ENCODE results near the gene PROZ.

Gene PROZ

DNA sequence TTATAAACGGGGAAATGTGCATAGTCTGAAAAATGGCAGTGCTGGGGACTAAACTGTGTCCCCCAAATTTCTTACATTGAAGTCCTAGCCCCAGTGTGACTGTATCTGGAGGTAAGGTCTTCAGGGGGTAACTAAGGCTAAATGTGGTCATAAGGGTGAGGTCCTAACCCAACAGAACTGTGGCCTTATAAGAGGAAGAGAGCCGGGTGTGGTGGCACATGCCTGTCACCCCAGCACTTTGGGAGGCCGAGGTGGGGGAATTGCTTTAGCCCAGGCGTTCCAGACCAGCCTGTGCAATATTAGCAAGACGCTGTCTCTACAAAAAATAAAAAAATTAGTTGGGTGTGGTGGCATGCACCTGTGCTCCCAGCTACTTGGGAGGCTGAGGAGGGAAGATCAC is 17.8 kb downstream of the PROZ start:
- no peak for DNase-seq (ENCODE audit: low read depth in 1 of 2, low spot score in 1 of 2)

DNA sequence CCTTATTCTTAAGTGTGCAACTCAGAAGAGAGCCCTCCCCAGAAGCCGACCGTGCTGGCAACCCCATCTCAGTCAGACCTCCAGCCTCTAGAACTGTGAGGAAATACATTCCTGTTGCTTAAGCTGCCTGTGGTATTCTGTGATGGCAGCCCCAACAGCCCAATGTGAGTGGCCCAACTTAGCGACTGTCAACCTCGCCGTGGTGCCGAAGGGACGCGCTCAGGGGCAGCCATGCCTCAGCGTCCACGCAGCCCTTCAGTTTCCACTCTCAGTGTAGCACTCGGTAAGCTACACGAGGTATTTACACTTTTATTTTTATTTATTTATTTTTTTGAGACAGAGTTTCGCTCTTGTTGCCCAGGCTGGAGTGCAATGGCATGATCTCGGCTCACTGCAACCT is 18.4 kb downstream of the PROZ start:
- no peak for DNase-seq (ENCODE audit: low read depth in 1 of 2, low spot score in 1 of 2)

DNA sequence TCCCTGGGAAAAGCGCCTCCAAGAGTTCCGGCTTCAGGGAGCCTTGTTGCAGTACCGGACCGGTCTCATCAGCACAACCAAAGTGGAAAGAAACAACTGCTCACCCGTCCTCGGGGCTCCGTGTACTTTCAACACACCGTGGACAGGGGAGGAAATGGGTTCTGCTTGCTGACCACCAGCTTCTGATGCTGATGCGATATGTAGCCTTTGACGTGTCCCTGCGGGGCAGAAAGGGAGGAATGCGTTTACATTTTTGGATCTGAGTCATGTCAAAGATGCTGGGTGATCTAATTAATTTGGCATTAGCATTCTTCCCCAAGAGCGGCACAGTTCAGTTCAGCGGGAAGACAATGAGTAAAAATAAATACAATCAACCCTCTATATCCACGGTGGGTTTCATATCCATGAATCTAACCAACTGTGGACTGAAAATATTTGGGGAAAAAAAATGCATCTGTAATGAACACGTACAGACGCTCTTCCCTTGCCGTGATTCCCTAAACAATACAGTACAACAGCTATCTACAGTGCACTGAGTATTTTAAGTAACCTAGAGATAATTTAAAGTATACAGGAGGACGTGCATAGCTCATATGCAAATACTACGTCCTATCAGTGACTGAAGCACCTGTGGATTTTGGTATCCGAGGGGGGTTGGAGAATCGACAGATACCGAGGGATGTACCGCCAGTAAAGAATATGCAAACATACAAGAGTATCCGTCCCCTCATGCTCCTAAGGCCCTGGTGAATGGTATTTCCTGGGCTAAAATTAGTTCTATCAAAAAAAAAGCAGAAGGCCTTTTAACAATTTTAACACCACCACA is 19.8 kb downstream of the PROZ start:
- DNase-seq (ENCODE audit: low read depth in 1 of 2, low spot score in 1 of 2): no peak

DNA sequence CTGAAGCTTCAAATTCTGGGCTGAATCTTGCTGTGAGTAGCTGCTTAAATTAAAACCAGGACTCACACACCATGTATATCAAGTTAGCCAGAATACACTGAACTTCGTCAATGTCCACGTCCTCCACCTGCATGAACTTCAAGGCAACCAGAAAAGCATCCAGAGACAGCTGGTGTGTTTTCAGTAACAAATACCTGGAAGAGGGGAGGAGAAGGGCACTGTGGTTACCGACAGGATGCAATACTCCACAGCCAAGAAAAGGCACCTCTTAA is 20.4 kb downstream of the PROZ start:
- DNase-seq (ENCODE audit: low read depth in 1 of 2, low spot score in 1 of 2): no peak

DNA sequence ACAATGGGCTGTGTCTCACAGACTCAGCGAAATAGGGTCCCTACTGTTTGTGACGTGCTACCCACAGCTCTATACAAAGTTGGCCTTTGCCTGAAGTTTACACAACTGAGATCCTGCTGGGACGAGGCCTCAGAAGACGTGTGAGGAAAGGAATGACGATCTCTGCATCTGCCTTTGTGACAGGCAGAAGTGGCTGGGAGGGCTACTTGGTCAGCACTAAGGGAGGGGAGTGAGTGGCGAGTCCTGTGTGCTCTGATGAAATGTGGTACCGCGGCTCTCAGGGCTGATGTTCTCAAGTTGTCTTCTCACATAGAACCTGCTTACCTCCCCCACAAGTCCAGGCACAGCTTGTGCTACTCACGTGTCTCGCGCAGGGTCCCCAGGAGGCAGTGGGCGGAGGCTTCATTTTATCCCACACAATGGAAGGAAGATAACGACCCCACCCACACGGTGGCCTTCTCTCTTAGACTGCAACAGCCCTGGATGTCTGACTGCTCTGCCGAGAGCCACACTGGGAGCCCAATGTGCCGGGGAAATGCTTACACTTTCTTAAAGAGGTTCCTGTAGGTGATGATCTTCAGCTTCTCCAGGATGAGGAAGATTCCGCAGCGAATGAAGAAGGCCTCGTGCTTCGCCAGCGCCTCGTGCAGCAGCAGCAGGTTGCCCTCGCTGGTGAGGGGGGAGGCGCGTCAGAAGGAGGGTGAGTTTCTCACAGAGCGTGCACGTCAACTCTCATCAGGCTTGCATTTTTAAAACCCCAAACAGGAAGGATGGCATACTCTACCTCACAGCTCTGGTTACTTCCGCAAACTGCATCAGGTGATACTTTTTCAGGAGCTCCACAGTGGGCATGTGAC is 21.2 kb downstream of the PROZ start:
- no peak for DNase-seq (ENCODE audit: low read depth in 1 of 2, low spot score in 1 of 2)

DNA sequence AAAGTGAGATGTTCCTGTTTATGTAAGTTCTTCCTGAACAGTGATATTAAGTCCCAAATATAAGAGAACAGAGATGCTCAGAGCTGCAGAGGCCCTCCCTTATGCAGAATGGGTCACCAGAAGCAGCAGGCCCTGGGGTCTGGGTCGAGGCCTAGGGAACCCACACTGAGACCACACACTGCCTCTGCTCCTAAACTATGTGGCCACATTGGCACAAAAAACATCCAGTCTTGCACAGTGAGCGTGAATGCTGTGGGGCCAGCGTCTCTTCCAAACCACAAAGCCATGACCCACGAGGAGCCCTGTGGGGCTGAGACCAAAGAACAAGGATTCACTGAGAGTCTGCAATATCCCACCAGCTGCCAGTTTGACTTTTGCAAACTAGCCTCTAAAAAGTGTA is 23.6 kb downstream of the PROZ start:
- DNase-seq (ENCODE audit: low read depth in 1 of 2, low spot score in 1 of 2): no peak

DNA sequence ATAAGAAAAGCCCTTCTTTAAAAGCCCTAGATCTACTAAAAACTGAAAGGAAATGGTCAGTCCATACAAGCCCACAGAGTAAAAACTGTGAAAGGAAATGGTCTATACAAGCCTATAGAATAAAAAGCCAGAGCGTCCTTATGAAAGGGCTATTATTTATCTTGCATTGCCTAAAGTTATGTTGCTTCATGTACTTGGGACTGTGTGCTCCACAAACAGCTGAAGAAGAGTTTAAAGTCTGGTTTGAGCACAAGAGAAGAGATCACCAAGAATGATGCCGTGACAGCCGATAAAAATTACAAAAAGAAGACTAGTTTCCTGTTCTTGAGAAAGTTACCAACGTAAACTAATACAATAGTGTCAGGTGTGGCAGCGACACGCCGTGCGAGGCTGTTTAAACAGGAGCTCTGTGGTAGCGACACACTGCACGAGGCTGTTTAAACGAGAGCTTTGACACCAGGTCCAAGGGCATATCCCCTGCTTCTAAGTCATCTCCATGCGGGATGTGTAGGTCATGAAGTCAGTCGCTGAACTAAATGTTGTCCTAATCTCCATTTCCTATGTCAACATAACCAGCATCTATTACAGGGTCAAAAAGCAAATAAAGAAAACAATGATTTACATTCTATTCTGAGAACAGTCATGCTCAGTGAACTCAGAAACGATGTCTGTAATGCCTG is 25.1 kb downstream of the PROZ start:
- no peak for DNase-seq (ENCODE audit: low read depth in 1 of 2, low spot score in 1 of 2)

DNA sequence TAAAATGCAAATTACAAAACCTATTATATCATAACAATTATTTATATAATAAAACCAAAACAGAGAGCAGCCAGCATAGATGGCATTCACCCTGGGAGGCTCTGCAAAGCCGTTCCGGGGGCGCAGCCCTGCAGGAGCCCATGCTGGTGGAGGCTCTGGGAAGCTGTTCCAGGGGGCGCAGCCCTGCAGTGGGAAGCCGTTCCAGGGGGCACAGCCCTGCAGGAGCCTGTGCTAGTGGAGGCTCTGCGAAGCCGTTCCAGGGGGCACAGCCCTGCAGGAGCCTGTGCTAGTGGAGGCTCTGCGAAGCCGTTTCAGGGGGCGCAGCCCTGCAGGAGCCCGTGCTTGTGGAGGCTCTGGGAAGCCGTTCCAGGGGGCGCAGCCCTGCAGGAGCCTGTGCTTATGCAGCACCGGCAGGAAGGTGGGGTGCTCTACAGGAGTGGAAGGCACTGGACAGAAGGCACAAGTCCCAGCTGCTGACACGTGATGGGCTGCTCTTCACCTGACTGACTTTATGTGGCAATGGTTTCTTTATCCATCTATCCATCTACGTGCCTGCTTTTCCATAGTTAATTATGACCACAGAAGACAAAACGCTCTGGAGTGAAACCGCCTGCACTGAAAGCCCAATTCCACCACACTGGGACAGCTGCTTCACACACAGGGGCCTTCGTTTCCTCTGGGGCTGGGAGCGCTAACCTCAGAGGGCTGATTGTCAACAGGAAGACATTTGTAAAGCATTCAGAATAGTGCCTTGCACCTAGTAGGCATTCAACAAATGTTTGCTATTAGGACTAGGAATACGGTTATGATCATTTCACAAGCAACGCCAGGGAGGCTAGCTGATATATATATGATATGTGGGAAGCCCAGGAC is 26.4 kb downstream of the PROZ start:
- no peak for DNase-seq (ENCODE audit: low read depth in 1 of 2, low spot score in 1 of 2)

DNA sequence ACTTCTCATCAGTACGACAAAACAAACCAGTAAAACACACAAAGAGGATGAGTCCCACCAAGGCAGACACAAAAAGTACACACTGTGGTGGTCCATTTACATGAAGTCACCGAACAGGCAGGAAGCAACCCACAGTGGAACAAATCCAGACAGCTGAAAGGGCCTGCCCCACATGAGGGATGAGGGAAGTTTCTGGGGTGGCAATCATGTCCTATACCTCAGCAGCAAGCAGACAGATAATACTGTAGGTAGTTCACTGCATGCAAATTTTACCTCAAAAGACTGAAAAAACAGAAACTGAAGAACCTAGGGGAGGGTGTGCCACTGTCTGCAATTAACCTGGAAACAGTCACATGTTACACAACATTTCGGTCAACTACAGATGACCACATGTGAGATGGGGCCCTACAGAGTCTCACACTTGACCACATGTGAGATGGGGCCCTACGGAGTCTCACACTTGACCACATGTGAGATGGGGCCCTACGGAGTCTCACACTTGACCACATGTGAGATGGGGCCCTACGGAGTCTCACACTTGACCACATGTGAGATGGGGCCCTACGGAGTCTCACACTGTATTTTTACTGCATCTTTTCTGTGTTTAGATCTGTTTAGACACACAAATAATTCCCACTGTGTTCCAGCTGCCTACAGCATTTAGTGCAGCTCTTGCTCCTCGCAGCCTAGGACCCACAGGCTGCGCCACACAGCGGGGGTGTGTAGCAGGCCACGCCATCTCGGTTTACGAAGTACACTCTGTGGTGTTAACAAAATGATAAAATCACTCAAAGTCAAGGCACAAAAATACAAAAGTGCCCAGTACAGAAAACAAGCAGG is 27.8 kb downstream of the PROZ start:
- no peak for DNase-seq (ENCODE audit: low read depth in 1 of 2, low spot score in 1 of 2)

DNA sequence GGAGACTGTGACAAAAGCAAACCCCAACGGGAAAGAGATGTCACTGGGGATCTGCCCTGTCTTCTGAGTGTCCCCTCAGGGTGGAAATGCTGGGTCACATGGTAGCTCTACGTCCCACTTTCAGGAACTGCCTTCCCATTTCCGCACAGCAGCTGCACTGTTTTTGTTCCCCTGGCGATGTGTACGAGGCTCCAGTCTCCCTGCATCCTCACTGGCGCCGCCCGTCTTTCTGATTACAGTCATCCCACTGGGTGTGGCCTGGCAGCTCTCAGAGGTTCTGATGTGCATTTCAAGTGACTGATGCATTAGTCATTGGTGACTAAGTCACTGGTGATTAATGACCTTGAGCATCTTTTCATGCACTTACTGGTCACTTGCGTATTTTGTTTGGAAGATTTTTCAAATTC is 28.8 kb downstream of the PROZ start:
- peak; percentile 30 to 66 for DNase-seq (ENCODE audit: low read depth in 1 of 2, low spot score in 1 of 2)

DNA sequence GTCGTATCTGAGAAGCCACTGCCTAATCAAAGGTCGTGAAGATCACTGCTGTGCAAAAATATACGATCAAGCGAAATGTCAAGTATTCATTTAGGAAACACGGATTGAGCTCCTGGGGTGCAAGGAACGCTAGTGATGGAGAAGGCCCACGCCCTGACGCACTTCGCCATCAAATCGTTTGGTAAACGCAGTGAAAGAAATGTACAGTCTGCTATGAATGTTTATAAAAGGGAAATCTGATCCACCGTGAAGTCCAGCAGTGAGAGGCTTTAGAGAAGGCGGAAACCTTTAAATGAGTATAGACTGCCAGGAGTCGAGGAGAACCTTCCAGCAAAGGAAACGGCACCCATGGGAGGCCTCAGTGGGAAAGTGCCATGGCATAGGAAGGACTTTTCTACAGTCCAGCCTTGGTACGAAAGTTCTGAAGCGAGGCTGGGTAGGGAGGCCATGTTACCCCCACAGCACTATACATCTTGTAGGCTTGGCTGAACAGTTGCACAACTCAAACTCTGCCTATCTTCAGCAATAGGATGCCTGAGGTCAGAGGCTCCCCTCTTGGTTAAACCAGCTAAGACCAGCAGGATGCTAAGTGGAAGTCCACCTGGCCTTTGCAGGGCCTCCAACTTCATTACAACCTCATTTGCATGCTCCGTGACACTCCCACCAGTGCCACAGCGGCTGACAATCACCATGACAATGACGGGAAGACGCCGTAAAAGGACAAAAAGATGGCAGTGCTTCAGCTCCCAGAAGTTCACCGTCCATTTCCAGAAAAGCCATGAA is 29.6 kb downstream of the PROZ start:
- DNase-seq (ENCODE audit: low read depth in 1 of 2, low spot score in 1 of 2): no peak

DNA sequence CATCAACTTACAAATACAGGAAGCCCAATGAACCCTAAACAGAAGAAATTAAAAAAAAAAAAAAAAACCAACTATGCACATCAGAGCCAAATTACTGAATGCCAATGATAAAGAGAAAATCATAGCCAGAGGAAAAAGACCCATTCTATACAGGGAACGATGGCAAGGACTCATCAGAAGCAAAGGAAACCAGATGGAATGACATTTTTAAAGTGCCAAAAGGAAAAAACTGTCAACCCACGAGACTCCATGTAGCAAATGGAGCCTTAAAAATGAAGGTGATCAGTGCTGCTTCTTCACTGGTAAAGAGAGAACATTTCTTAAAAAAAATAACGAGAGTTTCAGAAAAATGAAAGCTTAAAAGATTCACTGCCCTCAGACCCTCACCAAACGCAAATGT is 31.7 kb downstream of the PROZ start:
- no peak for DNase-seq (ENCODE audit: low read depth in 1 of 2, low spot score in 1 of 2)

DNA sequence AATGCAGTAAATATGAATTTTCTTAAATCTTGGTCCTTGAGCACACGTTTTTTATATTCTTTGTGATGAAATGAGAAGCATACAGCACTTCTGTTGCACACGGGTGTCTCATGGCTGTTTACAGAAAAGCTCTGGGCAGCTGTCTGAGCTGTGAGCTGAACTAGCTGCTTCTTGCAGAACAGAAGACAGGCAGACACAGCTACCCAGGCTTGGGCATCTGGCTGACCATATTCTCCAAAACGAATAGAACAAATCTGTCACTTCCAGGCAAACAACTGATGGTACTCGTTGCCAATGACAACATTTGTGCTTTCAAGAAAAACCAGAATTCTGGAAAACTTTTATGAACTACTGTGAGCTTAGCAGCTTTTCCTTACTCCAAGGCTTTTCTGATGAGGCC is 33.8 kb downstream of the PROZ start:
- no peak for DNase-seq (ENCODE audit: low read depth in 1 of 2, low spot score in 1 of 2)

DNA sequence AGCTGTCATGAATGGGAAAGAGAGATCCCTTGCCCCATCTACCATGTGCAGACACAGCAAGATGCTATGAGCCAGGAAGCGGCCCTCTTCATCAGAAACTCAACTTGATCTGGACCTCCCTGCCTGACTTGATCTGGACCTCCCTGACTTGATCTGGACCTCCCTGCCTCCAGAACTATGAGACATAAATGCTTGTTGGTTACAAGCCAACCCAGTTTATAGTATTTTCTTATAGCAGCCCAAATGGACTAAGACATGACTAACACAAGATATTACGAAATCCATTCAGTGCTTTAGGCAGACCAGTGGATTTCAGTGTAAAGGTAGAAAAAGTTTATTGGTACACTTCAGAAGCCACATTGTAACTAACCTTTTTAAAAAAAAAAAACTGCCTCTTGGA is 34.5 kb downstream of the PROZ start:
- DNase-seq (ENCODE audit: low read depth in 1 of 2, low spot score in 1 of 2): no peak

DNA sequence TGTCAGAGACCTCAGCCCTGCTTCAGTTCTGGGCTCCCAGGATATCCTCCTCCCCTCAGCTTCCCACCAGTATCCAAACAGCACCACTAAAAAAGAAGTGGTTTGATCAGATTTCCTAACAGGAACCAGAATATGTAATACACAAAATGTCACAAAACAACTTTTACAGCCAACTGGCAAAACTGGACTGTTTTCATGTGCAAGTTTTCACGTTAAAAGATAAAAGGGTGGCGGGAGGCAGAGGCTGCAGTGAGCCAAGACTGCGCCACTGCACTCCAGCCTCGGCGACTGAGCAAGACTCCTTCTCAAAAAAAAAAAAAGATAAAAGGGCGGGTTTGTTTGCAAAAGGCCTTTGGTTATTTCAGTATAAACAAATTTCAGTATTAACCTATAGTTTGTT is 36.9 kb downstream of the PROZ start:
- DNase-seq (ENCODE audit: low read depth in 1 of 2, low spot score in 1 of 2): no peak

DNA sequence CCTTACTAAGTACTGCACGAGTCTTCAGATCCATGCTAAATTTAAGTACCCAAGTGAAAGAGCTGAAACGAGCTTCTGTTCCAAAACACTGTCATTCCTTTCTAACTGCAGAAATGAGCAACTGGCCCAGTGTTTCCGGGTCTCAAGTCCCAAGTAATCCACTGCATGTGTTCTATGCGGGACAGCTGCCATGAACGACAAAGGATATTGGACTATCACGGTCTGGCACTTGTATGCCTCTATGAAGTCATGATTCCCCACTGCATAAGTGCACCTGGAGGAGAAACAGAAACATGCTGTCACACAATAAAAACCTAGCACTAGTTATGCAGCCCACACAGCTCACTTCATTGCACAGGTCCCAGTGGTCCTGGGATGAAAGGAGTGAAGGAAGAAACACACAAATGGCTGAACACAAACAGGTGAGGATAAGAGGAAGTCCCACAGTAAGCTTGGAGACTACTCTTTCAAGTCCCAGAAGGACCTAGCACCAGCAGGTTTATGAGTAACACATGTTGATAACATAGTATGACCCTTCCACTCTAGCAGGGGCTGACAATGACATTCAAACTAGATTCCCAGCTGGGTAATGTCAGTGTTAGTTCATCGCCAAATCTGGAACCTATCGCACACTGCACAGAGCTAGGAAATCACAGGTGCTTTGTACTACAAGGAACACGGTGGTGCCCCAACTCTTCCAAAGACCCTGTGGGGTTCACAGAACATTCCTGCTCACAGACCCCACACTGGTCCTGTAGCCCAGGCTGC is 38.7 kb downstream of the PROZ start:
- DNase-seq (ENCODE audit: low read depth in 1 of 2, low spot score in 1 of 2): no peak

DNA sequence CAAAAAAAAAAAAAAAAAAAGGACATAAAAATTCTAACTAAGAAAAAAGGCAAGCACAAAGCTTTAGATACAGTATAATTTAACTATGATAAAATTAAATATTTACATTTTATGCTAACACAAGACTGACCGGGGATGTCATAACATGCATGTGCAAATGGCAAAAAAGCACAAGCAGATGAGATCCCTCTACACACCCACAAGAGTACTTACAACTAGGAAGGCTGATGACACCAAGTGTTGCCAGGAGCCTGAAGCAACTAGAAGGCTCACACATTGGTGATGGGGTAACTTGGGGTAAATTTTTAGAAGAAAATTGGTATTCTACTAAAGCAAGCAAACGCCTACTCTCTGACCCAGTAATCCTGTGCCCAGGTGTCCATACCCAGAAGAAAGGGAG is 43.4 kb downstream of the PROZ start:
- DNase-seq (ENCODE audit: low read depth in 1 of 2, low spot score in 1 of 2): no peak

DNA sequence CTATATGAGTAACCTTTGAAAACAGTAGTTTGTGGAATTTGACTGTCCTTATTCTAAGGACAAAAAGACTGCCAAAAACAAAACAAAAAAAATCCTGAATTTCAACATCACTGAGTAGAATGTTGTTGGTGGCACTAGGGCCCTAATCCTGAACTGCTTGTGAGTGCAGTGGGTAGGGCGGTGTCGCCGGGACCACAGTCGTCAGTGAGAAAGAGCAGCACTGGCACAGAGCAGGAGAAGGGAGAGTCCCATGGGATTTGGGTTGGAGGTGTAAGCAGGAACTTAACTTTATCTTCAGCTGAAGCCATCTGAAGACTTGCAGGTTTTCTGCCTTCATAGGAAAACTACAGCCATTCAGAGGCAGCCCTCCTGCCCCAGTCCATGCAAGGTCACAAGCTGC is 44.5 kb downstream of the PROZ start:
- DNase-seq (ENCODE audit: low read depth in 1 of 2, low spot score in 1 of 2): no peak

Measured in activated CD4-positive, alpha-beta T cell treated with anti-CD3 and anti-CD28 coated beads, Interleukin-2, amount 50 U/mL, for 24 hours (primary cell).